Measurements from ENCODE around the gene CMTM5. TPM values are rescaled to one million over a fixed set of nuclear protein-coding genes. Genes with fewer than 3 reads are reported as not detected.

CMTM5 gene
- total RNA-seq, 1 experiment from 2014 or later, result not detected

- H3K4me1 ChIP-seq (ENCODE audit: control insufficient read depth, insufficient read depth, low read length), result no peaks in the 10 kb centered on the region
- ChIA-PET CTCF (interaction anchor here (1.0 to 1.4 kb wide), 5 partner anchors 15 to 260 kb away, joined by 3 to 8 read pairs (median 4); no protein-coding TSS in a partner anchor), POLR2A (interaction anchor here (0.6 to 0.7 kb wide), 2 partner anchors 59 to 128 kb away, joined by 3 to 5 read pairs; partner anchors contain the start of gene PABPN1)
- ATAC-seq, result peak; percentile 70
- no peak for DNase-seq (ENCODE audit: low read depth, low spot score)
- no peak overlapping the region for H3K27ac ChIP-seq (ENCODE audit: low read length)
- intact Hi-C loops (cut with micrococcal nuclease; ENCODE audit: unreplicated experiment), result loop anchor here (5.0 kb wide), 1 partner anchor 53 kb away; no protein-coding TSS in a partner anchor
- H3K9me3 ChIP-seq (ENCODE audit: control insufficient read depth, insufficient read depth, low read depth, low read length), result no peaks in the 10 kb centered on the region
- no peaks in the 10 kb centered on the region for H3K27me3 ChIP-seq (ENCODE audit: control insufficient read depth, insufficient read depth, low read length)
- H3K4me3 ChIP-seq (ENCODE audit: low read depth in 2 of 2, low read length in 2 of 2), result no peak overlapping the region
- no peak for TF ChIP-seq REST (IDR thresholded peaks at IDR 0.05; ENCODE audit: insufficient read depth in 1 of 2, low read depth in 2 of 2, low read length in 1 of 2)
- TF ChIP-seq SIN3A (IDR thresholded peaks at IDR 0.05; ENCODE audit: borderline replicate concordance, insufficient read depth, low read depth, low read length), result no peak
- TF ChIP-seq CTCF (IDR thresholded peaks at IDR 0.05), result peak; percentile 58; the same call in 1 of the 2 replicates
- no peak for TF ChIP-seq POLR2AphosphoS5 (IDR thresholded peaks at IDR 0.05; ENCODE audit: low read depth, low read length)
- TF ChIP-seq TCF7L2 (IDR thresholded peaks at IDR 0.05; ENCODE audit: low read depth, low read length), result no peak
- in situ Hi-C loops (cut with HindIII; ENCODE audit: low pct_unique_long_range_greater_than_20kb, low sequenced_read_pairs), result no loop called here
- H3K36me3 ChIP-seq (ENCODE audit: control insufficient read depth, insufficient read depth, low read length), result no peaks in the 10 kb centered on the region
- BruUV-seq (replicated peaks), result no TSS peak
Measured at GRCh38 chr14:23380197-23380914, 3.5 kb downstream of the CMTM5 start.

GRCh38 chr14:23380976-23381375, 4.1 kb downstream of the CMTM5 start:
- H3K9me3 ChIP-seq (ENCODE audit: control insufficient read depth, insufficient read depth, low read depth, low read length), result no peaks in the 10 kb centered on the region
- no peak overlapping the region for H3K4me3 ChIP-seq (ENCODE audit: low read depth in 2 of 2, low read length in 2 of 2)
- intact Hi-C loops (cut with micrococcal nuclease; ENCODE audit: unreplicated experiment), result loop anchor here (5.0 kb wide), 1 partner anchor 54 kb away; no protein-coding TSS in a partner anchor
- DNase-seq (ENCODE audit: low read depth, low spot score), result no peak
- no peaks in the 10 kb centered on the region for H3K4me1 ChIP-seq (ENCODE audit: control insufficient read depth, insufficient read depth, low read length)
- H3K27me3 ChIP-seq (ENCODE audit: control insufficient read depth, insufficient read depth, low read length), result no peaks in the 10 kb centered on the region
- H3K27ac ChIP-seq (ENCODE audit: low read length), result no peak overlapping the region
- ChIA-PET POLR2A (interaction anchor here (0.6 kb wide), 1 partner anchor 59 kb away, joined by 5 read pairs; the partner anchor contains the start of gene PABPN1), CTCF (interaction anchor here (1.2 to 1.4 kb wide), 2 partner anchors 54 to 260 kb away, joined by 3 to 8 read pairs; no protein-coding TSS in a partner anchor)
- in situ Hi-C loops (cut with HindIII; ENCODE audit: low pct_unique_long_range_greater_than_20kb, low sequenced_read_pairs), result no loop called here
- BruUV-seq (replicated peaks), result no TSS peak
- no peak for TF ChIP-seq CTCF (IDR thresholded peaks at IDR 0.05)
- no peak for TF ChIP-seq TCF7L2 (IDR thresholded peaks at IDR 0.05; ENCODE audit: low read depth, low read length)
- no peak for TF ChIP-seq REST (IDR thresholded peaks at IDR 0.05; ENCODE audit: insufficient read depth in 1 of 2, low read depth in 2 of 2, low read length in 1 of 2)
- no peaks in the 10 kb centered on the region for H3K36me3 ChIP-seq (ENCODE audit: control insufficient read depth, insufficient read depth, low read length)
- ATAC-seq, result no peak
